ENCODE results near the gene KLHL22. TPM values are rescaled to one million over a fixed set of nuclear protein-coding genes. Genes with fewer than 3 reads are reported as not detected.

The KLHL22 gene
- total and polyA plus RNA-seq, 2 donors (not counting 3 experiments of a cell fraction or from before 2014, with no cell fraction given) = 24.2 to 33.6 TPM

DNA sequence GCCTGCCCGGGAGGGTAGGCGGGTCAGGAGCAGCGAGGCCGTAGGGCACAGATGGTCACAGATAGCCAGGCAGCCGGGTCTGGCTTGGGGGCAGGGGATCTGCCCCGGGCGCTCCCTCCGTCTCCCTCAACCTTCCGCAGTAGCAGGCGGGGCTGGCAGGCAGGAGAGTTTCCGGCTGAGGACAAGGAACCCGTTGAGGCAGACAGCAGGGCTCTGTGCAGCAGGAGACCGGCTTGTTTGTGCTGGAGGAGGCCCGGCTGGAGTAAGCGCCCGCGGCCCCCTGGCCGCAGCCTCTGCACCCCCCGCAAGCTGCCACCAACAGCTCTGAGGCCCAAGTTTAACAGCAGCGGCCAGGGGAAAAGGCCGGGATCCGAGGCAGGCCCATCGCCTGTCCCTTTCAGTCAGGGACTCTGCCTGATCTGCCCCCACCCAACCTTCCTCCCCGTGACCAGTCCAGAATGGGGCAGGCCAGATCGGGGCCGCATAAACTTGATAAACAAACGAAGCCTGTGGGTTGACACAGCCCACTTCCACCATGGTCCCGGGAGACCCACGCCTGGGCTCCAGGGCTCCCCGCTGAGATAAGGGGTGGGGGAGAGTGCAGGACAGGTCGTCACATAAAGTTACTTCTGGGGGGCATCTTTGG lies 71.6 kb downstream of the KLHL22 start:
- Histone ChIP-seq H3K4me2 (ENCODE audit: insufficient read depth, low read length) (no peak overlapping the region), H3K36me3 (ENCODE audit: control insufficient read depth in 2 of 2, extremely low read depth in 1 of 2, insufficient read depth in 2 of 2, low read length in 2 of 2) (peaks cover 4 to 18% of the 10 kb centered on the region in 2 experiments), H3K27ac (ENCODE audit: insufficient read depth, low read depth, low read length) (no peak overlapping the region), H3K27me3 (ENCODE audit: control insufficient read depth in 2 of 2, insufficient read depth in 2 of 2, low read length in 2 of 2) (no peaks in the 10 kb centered on the region), H3K9me1 (replicated peaks; ENCODE audit: control insufficient read depth, extremely low read depth, insufficient read depth, low read length) (no peaks in the 10 kb centered on the region), H3K4me3 (replicated peaks in 1 of 3; ENCODE audit: insufficient read depth in 1 of 3, low read depth in 1 of 3, low read length in 3 of 3) (no peak overlapping the region), H3K9me3 (replicated peaks; ENCODE audit: control insufficient read depth, insufficient read depth, low read length) (no peaks in the 10 kb centered on the region), H3K4me1 (ENCODE audit: control insufficient read depth, extremely low read depth, insufficient read depth, low read length) (no peaks in the 10 kb centered on the region), H2AFZ (ENCODE audit: low read depth, low read length) (no peak overlapping the region), H3K79me2 (ENCODE audit: control insufficient read depth, insufficient read depth, low read length) (no peaks in the 10 kb centered on the region), H4K20me1 (replicated peaks; ENCODE audit: control insufficient read depth, extremely low read depth, insufficient read depth, low read length) (no peaks in the 10 kb centered on the region), H3K9ac (replicated peaks; ENCODE audit: extremely low read depth, insufficient read depth, low read length) (no peak overlapping the region)
- DNase-seq (ENCODE audit: low read depth, low spot score) (no peak), FAIRE-seq (no peak)
- ChIA-PET POLR2A (no interaction called here), CTCF (interaction anchor here (1.1 kb wide), 1 partner anchor 32 kb away, joined by 3 read pairs; no protein-coding TSS in a partner anchor)
- intact Hi-C loops (cut with micrococcal nuclease) (no loop called here), dilution Hi-C loops (cut with MboI; ENCODE audit: extremely low pct_ligation_motif_present, low sequenced_read_pairs) (no loop called here)
- BruUV-seq (replicated peaks) = no TSS peak
- no peak for TF ChIP-seq POLR2AphosphoS5 (IDR thresholded peaks at IDR 0.05; ENCODE audit: insufficient read depth, low read depth, low read length)
- no peak for TF ChIP-seq JUN (IDR thresholded peaks at IDR 0.05; ENCODE audit: borderline replicate concordance, insufficient read depth, insufficient read length, low read depth)
- TF ChIP-seq MYC (IDR thresholded peaks at IDR 0.05; ENCODE audit: low read depth, low read length) = no peak
- no peak for TF ChIP-seq EZH2 (IDR thresholded peaks at IDR 0.05; ENCODE audit: borderline replicate concordance, low read depth, low read length, severe bottlenecking)
- TF ChIP-seq, protein P1, sequence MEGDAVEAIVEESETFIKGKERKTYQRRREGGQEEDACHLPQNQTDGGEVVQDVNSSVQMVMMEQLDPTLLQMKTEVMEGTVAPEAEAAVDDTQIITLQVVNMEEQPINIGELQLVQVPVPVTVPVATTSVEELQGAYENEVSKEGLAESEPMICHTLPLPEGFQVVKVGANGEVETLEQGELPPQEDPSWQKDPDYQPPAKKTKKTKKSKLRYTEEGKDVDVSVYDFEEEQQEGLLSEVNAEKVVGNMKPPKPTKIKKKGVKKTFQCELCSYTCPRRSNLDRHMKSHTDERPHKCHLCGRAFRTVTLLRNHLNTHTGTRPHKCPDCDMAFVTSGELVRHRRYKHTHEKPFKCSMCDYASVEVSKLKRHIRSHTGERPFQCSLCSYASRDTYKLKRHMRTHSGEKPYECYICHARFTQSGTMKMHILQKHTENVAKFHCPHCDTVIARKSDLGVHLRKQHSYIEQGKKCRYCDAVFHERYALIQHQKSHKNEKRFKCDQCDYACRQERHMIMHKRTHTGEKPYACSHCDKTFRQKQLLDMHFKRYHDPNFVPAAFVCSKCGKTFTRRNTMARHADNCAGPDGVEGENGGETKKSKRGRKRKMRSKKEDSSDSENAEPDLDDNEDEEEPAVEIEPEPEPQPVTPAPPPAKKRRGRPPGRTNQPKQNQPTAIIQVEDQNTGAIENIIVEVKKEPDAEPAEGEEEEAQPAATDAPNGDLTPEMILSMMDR (IDR thresholded peaks at IDR 0.05; ENCODE audit: extremely low read depth in 1 of 2, insufficient read depth in 1 of 2, low read depth in 1 of 2, low read length in 2 of 2) = no peak
- no peak for TF ChIP-seq GATA2 (IDR thresholded peaks at IDR 0.05; ENCODE audit: insufficient read depth, insufficient read length, low read depth, low read length)
- no peak for TF ChIP-seq FOS (IDR thresholded peaks at IDR 0.05; ENCODE audit: borderline replicate concordance, insufficient read depth, low read length)
- no peak for TF ChIP-seq POLR2A (IDR thresholded peaks at IDR 0.05; ENCODE audit: low read depth, low read length)
- TF ChIP-seq, protein P2, sequence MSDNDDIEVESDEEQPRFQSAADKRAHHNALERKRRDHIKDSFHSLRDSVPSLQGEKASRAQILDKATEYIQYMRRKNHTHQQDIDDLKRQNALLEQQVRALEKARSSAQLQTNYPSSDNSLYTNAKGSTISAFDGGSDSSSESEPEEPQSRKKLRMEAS (IDR thresholded peaks at IDR 0.05; ENCODE audit: insufficient read depth, insufficient read length) = no peak

Data from endothelial cell of umbilical vein (primary cell).